Measurements from ENCODE around the gene CALHM2.
A peak's percentile ranks its signal among the peaks of the same experiment; 100 is the strongest.
"Not testable (repeated sequence)": the region's sequence is repeated elsewhere in the genome, so short reads cannot be mapped to it uniquely, and the experiment has no call there.

CALHM2 gene, protein sequence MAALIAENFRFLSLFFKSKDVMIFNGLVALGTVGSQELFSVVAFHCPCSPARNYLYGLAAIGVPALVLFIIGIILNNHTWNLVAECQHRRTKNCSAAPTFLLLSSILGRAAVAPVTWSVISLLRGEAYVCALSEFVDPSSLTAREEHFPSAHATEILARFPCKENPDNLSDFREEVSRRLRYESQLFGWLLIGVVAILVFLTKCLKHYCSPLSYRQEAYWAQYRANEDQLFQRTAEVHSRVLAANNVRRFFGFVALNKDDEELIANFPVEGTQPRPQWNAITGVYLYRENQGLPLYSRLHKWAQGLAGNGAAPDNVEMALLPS

DNA sequence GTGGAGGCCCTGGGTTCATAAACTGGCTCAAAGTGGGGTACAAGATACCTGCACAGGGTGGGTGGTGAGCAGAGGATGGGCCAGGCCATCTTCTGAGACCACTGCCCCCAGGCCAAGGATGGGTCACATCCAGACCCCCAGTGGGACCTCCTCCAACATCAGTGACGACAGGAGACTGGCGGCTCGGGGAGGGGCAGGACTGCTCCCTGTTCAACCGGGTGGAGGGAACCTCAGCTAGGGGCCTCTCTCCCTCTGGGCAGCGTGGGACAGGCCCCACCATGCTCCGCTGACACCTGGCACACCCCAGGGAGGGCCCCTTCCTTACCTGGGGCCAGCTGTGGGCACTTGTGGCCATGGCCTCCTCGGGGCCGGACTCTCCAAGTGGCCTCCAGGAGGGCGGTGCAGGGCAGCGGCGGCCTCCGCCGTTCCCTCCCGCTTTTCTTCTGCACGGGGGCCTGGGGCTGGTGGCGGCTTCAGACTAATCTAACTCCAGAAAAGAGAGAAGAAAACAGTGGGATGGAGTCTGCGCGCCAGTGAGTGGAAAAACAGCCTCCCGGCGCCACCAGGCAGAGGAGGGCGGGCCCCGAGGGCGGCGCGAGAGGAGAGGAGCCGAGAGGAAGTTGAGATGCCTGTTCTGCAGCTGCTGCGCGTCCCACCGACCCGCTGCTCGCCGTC, at the start of gene CALHM2:
Gene CALHM2 (minus strand): TSS at position 540 of the 675 bp plus-strand sequence. CDS start 2,429 bp downstream, outside the sequence.
- peak; percentile 19 to 23 for DNase-seq (ENCODE audit: low read depth in 2 of 2)

DNA sequence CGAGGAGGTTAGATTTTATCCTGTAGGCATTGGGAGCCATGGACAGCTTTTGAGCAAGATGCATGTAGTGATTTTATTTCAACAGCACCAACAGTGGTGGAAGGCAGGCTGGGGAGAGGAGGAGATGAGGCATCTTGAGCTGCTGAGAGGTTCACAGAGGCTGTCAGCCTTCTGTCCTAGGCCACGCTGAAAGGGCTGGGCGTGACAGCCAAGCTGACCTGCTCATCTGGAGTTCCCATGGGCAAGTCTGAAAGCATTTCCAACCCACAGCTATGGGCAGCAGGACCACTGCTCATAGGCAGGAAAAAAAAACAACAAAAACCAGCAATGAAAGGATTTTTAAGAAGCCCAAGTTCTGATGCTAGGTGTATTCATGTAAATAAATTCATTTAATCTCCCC, 49.0 kb upstream of the CALHM2 start:
- DNase-seq (ENCODE audit: low read depth in 2 of 2) = no peak

DNA sequence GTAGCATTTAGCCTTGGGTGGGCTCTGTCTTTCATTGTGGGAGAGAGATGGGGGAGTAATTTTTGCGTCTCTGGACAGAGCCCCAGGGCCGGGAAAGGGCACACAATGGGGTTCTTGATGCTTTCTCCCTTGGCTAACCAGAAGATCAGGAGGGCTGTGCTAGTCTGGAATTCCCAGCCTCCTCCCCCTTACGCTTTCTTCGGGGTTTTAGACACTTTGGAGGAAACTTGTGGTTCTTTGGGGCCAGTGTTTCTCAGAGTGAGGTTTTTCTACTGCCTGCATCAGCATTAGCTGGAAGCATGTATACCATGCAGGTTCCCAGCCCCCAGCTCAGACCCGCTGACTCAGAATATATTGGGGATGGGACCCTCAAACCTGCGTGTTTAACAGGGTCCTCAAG, 48.3 kb upstream of the CALHM2 start:
- no peak for DNase-seq (ENCODE audit: low read depth in 2 of 2)

DNA sequence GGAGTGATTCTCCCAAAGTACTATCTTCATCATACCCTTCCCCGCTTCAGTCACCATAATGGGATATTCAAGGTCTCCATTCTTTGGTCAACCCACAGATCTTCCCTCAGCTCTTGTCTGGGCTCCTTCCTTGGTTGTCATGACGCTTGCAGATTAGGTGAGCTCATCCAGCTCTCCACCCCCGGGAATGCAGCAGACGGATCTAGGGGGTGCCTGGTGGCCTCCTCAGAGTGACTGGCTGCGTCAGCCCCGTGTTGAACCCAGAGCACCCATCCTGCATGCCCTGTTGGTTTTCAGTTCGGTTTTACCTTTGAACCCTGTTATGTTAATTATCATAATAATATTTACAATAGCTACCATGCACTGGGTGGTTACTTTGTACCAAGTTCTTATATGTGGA, 47.7 kb upstream of the CALHM2 start:
- DNase-seq (ENCODE audit: low read depth in 2 of 2) = no peak

DNA sequence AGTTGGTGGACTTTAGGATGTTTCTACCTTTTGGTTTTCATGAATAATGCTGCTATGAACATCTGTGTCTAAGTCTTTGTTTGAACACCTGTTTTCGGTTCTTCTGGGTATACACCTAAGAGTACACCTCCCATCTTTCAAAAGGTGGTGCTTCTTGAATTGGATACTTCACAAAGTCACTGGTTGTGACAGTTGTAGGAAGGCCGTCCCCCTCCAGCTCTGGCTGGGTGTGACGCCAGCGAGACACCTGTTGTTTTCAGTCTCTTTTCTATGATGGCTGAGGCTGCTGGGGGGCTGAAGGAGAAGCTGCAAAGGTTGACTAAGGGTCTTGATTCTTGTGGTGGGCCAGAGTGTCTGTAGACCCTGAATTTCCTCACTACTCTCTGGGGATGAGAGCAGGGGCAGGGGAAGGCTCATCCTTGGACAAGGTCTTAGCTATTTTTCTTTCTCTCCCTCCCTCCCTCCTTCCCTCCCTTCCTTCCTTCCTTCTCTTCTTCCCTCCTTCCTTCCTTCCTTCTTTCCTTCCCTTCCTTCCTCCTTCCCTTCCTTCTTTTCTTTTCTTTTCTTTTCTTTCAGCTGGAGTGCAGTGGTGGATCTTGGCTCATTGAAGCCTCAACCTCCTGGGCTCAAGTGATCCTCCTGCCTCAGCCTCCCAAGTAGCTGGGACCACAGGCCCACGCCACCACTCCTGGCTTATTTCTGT, 46.9 kb upstream of the CALHM2 start:
- no peak for DNase-seq (ENCODE audit: low read depth in 2 of 2)

DNA sequence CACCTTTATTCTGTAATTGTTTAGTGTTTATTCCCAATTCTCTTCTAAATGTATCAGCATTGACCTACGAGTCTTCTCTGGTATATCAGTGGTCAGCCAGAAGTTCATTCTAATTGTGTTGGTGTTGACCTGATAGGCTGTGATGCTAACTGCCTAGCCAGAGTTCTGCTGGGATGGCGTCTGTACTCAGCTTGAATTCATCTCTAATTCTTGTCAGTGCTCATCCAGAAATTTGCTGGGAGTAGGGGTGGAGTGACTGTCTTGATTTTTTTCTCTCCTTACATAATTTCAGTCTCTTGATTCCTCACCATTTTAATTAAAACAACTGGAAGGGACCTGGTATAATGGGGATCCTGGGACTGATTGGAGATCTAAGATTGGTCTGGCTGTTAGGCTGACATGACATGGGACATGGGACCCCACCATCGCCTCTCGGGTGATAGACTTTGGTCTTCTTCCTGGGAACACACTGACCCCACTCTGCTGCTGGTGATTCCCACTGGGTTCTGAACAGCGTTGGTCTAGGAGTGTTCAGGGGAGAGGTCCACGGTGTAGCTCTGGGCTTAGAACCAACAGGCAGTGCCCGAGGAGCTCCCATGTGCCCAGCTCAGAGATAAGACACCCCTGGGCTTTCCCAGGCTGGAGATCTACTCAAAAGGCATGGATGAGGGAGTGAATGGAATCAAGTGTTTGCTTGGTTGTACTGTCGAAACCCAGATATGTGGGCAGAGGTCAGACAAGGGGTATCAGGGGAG, 45.2 kb upstream of the CALHM2 start:
- no peak for DNase-seq (ENCODE audit: low read depth in 2 of 2)

DNA sequence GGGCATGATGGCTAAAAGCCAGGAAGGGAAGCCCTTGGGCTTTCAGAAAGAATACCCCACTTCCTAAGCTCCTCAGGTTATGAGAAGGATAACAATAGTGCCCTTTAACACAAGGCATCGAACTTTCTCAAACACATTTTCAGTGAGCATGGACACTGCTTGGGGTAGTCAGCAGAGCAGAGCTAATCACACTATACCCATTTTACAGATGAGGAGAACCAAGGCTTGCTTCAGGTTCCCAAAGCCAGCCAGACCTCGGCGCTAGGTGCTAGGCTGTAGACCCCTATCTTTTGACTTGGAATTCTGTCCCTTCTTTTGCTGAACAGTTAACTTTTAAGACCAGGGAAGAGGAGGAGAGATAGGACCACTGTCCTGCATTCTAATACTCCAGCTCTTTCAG, 43.2 kb upstream of the CALHM2 start:
- DNase-seq (ENCODE audit: low read depth in 2 of 2) = no peak

DNA sequence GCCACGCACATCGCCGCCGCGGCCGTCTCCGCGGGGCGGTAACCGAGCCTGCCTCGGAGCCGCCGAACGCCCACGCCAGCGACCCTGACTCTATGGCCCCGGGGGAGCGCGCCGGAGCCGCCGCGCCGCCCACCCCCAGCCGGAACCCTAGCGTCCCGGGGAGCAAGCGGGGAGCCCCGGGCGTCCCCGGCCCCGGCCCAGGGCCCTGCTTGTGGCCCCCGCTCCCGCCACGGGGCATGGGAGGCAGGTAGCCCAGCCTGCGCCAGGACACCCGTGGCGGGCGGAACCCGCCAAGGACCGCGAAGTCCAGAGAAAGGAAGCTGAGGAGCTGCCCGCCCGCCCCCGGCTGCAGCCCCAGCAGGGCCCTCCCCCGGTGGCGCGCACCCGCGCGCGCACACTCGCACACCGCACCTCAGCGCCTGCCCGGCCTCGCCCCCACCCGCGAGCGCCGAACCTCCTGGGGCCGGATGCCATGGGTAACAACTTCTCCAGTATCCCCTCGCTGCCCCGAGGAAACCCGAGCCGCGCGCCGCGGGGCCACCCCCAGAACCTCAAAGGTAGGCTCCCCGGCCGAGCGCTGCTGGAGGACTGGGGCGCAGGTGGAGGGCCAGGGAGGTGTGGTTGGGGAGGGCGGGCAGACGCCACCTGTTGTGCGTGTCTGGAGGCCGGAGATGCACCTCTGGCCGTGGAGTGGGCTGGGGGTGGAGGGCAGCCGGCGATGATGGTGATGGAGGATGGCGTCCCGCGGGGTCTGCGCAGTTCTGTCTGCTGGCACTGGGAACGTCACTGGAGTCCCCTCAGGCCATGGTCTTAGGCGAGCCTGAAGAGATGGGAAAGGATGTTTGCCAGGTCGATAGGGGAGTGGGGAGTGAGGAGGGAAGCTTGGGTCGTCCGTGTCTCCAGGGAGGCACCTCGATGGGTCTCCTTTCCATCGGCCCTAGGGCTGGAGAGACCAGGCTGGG, 42.0 kb upstream of the CALHM2 start:
- DNase-seq (ENCODE audit: low read depth in 2 of 2) = no peak

DNA sequence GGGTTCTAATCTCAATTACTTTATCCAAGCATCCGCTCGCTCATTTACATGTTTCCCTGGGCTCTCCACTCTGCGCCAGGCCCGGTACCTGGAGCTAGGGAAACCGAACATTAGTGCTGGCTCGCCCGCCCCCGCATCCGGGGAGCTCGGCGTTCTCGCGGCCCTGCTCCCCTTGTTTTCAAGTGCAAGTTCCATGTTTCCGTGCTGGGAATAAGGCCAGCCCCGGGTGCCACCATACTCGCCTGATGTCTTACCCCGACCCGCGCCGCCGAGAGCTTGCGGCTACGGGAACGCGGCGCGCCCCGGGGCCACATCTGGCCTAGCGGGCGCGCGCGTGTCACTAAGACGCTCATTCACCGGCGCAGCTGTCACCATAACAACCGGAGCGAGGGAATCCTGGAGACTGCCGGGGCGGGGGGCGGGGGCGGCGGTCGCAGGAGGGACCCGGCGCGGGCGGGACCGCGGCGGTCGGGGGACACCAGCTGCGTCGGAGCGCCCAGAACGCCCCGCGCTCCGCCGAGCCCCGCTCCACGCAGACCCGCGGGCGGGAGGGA, 41.3 kb upstream of the CALHM2 start, which contains the start of gene NEURL1:
Gene NEURL1 (plus strand): TSS at position 344 of the 554 bp plus-strand sequence. CDS start 683 bp downstream, outside the sequence.
- DNase-seq (ENCODE audit: low read depth in 2 of 2) = no peak

DNA sequence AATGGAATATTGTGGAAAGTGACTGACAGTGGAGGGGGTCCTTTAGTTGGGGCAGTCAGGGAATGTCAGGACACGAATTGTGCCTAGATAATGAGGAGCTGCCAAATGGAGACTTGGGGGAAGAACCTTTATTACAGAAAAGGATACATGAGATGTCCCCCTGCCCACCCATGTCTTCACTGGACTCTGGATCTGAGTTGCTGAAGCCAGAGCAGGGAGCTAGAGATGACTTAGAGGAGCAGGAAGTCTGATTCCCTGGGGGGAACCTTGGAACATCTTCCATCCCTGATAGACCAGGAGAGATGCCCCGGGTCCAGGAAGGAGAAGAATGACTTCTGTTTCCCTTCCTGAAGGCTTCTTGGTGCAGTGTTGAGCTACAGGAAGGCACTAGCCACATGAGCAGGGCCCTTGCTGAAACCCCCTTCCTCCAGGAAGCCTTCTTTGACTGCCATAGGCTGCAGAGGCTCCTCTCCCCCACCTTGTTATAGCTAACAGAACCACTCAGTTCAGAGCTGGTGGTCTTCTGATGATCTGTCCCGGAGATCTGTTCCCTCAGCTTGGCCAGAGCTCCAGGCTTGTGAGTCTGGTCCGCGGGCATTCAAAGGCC, 40.6 kb upstream of the CALHM2 start:
- no peak for DNase-seq (ENCODE audit: low read depth in 2 of 2)

DNA sequence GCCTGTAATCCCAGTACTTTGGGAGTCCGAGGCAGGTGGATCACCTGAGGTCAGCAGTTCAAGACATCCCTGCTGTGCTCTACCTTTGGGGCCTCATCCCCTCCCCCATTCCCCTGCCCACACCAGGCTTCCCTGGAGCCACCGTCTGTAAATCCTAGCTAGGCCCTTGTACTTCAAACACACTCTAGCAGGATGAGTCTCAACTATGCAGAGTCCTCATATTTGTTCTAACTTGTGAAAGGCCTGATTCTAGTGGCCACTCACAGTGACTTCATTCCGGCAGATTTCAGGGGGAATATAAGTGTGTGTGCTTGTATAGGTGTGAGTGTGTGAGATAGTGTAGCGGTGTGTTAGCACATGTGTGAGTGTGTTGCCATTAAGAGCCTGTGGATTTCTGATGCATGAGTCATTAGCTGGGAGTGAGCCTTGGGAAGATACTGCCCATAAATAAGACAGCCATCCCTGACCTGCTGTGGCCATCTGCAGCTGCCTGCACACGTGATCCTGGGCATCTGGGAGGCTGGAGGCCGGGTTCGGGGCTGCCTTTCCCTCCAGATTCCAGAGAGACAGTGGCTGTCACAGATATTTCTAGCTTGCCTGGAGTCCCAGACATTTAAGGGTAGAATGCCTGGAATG, 39.7 kb upstream of the CALHM2 start:
- DNase-seq (ENCODE audit: low read depth in 2 of 2) = no peak

DNA sequence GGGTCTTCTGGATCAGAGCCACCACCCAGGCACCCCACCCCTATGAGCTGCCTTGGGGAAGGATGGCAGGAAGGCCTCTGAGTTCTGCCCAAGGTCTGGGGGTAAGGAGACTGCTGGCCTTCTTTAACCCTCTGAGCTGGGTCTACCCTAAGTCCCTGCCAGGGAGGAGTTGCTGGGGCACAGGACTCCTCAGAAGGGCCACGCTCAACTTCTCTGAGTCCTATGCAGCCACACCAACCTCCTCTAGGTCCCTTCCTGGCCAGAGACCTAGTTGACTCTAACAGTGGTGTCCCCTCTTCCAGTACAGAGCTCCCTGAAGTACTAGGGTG, 38.8 kb upstream of the CALHM2 start:
- DNase-seq (ENCODE audit: low read depth in 2 of 2) = no peak

DNA sequence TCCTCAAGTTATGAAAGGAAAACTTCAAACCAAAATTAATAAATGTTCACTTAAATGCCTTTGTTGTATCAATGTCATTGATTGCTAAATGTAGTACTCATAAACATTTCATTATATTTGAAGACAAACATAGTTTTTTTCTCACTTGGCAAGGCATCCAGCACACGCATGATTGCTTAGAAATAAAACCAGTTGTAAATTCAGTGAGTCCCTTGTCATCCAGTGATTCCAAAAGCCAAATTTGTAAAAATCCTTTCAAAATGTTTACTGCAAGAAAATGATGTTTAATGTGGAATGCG, 35.2 kb upstream of the CALHM2 start:
- no peak for DNase-seq (ENCODE audit: low read depth in 2 of 2)

DNA sequence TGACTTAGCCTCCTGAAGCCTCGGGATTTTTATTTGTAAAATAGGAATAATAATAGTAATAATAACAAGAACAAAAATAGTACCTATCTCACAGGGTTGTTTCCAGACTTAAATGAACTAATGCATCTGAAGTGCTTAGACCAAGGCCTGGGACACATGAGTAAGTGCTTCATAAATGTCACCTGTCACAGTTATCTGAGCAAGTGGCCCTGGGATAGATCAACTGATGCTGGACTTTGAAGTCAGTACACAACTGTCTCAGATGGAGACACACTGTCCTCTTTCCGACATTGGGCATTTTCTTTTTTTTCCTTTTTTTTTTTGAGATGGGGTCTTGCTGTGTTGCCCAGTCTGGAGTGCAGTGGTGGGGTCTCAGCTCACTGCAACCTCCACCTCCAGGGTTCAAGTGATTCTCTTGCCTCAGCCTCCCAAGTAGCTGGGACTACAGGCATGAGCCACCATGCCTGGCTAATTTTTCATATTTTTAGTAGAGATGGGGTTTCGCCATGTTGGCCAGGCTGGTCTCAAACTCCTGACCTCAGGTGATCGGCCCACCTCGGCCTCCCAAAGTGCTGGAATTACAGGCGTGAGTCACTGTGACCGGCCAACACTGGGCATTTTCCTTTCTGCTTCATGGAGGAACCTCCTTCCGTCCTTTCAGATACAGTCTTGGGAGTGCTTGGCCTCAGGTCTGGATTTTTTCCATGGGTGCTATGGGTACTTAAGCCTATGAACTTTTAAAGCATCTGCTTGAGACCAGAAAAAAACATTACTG, 34.7 kb upstream of the CALHM2 start:
- DNase-seq (ENCODE audit: low read depth in 2 of 2) = not testable (repeated sequence)

DNA sequence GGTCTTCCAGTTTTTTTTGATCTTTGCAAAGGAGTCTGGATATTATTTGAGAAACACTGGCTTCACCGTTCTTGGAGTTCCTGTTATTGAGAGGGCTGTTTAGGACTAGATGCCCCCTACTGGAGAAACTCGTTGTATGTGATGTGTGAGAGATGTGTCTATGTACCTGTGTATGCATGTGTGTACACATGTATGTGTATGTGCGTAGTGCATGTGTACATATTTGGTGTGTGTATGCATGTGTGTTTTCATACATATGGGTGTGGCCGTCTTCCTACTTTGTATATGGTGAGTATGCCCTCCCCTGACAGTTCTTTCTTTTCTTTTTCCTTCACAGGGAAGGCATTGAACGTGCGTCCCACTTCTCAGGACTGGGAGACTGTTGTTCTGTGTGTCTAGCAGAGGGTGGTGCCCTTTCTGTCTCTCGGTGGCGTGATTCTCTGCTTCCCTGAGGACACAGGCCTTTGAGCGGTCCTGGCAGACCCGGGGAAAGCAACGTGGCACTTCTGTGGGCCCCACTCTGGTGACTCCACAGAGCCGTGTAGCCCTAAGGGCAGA, 29.9 kb upstream of the CALHM2 start:
- DNase-seq (ENCODE audit: low read depth in 2 of 2) = no peak

DNA sequence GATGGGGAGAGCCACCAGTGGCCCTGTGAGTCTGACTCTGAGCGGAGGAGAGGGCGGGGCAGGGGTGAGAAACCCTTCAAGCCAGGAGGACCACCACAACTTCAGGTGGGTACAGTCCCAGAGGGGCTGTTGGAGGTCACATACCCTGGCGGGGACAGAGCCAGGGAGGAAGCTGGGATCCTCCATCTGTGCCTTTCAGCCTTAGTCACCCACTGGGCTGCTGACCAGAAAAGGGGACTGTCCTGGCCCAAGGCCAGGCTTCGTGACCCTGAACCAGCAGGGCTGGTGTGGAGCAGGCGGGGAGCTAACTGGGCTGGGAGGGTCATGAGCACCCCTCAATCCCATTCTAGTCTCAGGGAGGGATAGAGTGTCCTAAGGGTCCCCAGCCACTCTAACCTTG, 28.4 kb upstream of the CALHM2 start:
- no peak for DNase-seq (ENCODE audit: low read depth in 2 of 2)

DNA sequence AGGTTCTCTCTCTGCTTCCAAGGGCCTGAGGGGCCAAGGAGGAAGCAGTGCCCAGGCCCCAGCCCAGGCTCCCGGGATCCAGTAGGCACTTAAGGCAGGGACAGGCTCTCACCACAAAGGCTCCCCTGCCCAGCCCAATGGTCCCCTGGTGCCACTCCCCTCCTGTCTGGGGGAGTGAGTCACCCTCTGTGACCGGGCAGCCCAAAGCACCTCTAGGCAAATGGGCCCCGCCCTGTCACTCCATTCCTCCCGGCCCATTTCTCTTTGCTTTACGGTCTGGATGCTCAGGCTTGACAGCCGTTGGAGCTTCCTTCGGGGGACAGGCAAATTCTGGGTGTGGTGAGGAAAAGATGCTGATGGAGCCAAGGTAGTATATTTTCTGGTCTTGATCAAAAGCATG, 27.0 kb upstream of the CALHM2 start, which contains the start of gene CALHM3:
Gene CALHM3 (minus strand): TSS at position 106 of the 400 bp plus-strand sequence. CDS start 208 bp downstream, outside the sequence.
- no peak for DNase-seq (ENCODE audit: low read depth in 2 of 2)

DNA sequence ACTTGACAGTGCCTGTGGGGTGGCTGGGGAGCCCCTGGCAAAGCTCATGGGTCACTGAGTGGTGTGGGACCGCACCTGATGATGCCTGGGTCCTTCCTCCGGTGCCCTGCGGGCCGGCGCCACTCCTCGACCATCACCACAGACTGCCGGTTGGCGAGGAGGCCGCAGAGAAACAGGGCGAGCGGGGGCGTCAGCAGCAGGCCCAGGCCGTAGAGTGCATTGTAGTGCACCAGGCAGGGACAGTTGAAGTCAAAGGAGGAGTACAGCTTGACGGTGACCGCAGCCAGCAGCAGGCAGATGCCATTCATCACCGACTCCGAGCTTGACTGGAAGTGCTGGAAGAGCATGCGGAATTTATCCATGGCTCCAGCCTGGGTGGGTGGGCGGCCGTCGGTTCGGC, 26.5 kb upstream of the CALHM2 start:
- no peak for DNase-seq (ENCODE audit: low read depth in 2 of 2)
